ENCODE measurements around the gene SLC16A9.

Gene SLC16A9

GRCh38 chr10:59601985-59602384 is 107.7 kb downstream of the SLC16A9 start:
- no peaks in the 10 kb centered on the region for H3K4me1 ChIP-seq (ENCODE audit: insufficient read depth, insufficient read length)
- TF ChIP-seq YY1 (IDR thresholded peaks at IDR 0.05; ENCODE audit: insufficient read depth, insufficient read length): no peak
- no peak overlapping the region for H3K9ac ChIP-seq (ENCODE audit: insufficient read length, low read depth)
- H3K9me3 ChIP-seq (ENCODE audit: insufficient read depth, low read length): no peaks in the 10 kb centered on the region
- H3K27me3 ChIP-seq (ENCODE audit: insufficient read depth, insufficient read length): no peaks in the 10 kb centered on the region
- no peaks in the 10 kb centered on the region for H3K36me3 ChIP-seq (ENCODE audit: insufficient read depth, insufficient read length, low read length)
- H3K4me3 ChIP-seq (ENCODE audit: insufficient read length, low read depth): no peak overlapping the region
- DNase-seq (ENCODE audit: low read depth, low spot score): no peak

Data from NT2/D1 (cell line).